Measurements from ENCODE around the gene NR2C2. TPM values are rescaled to one million over a fixed set of nuclear protein-coding genes. Genes with fewer than 3 reads are reported as not detected.

NR2C2 gene
- total RNA-seq, 1 donor from 2014 or later, result 56.0 TPM

- H3K27ac Mint-ChIP-seq, result peak overlapping the region; percentile 4
These were observed 12.1 kb downstream of the NR2C2 start for GRCh38 chr3:14959359-14959943.

GRCh38 chr3:14962762-14963161, 15.4 kb downstream of the NR2C2 start:
- Mint-ChIP-seq H3K9me3 (ENCODE audit: low read depth) (peaks cover 9% of the 10 kb centered on the region), H3K36me3 (ENCODE audit: insufficient read depth) (peaks cover 28% of the 10 kb centered on the region), H3K4me3 (ENCODE audit: low read depth) (no peak overlapping the region), H3K27me3 (no peaks in the 10 kb centered on the region), H3K27ac (no peak overlapping the region), H3K4me1 (ENCODE audit: low read depth) (peaks cover 7% of the 10 kb centered on the region)
- no peak for DNase-seq (ENCODE audit: low spot score, unreplicated experiment)
- TF ChIP-seq CTCF (IDR thresholded peaks at IDR 0.05; ENCODE audit: unreplicated experiment), result no peak

More at GRCh38 chr3:14959359-14959943, 12.1 kb downstream of the NR2C2 start:
- H3K4me3 Mint-ChIP-seq (ENCODE audit: low read depth), result no peak overlapping the region
- no peak for DNase-seq (ENCODE audit: low spot score, unreplicated experiment)
- H3K9me3 Mint-ChIP-seq (ENCODE audit: low read depth), result no peaks in the 10 kb centered on the region
- peaks cover 18% of the 10 kb centered on the region for H3K4me1 Mint-ChIP-seq (ENCODE audit: low read depth)
- TF ChIP-seq CTCF (IDR thresholded peaks at IDR 0.05; ENCODE audit: unreplicated experiment), result no peak
- no peaks in the 10 kb centered on the region for H3K27me3 Mint-ChIP-seq
- peaks cover 8% of the 10 kb centered on the region for H3K36me3 Mint-ChIP-seq (ENCODE audit: insufficient read depth)

- H3K27ac Mint-ChIP-seq, result no peak overlapping the region
- no peak for TF ChIP-seq CTCF (IDR thresholded peaks at IDR 0.05; ENCODE audit: unreplicated experiment)
- no peak overlapping the region for H3K4me3 Mint-ChIP-seq (ENCODE audit: low read depth)
- no peaks in the 10 kb centered on the region for H3K27me3 Mint-ChIP-seq
- no peak for DNase-seq (ENCODE audit: low spot score, unreplicated experiment)
- peaks cover 2% of the 10 kb centered on the region for H3K4me1 Mint-ChIP-seq (ENCODE audit: low read depth)
- H3K36me3 Mint-ChIP-seq (ENCODE audit: insufficient read depth), result peaks cover 38% of the 10 kb centered on the region
- H3K9me3 Mint-ChIP-seq (ENCODE audit: low read depth), result peaks cover 9% of the 10 kb centered on the region
These were observed 19.9 kb downstream of the NR2C2 start for GRCh38 chr3:14967285-14967684.

- no peak for TF ChIP-seq CTCF (IDR thresholded peaks at IDR 0.05; ENCODE audit: unreplicated experiment)
- H3K27ac Mint-ChIP-seq, result no peak overlapping the region
- H3K36me3 Mint-ChIP-seq (ENCODE audit: insufficient read depth), result peaks cover 51% of the 10 kb centered on the region
- H3K9me3 Mint-ChIP-seq (ENCODE audit: low read depth), result peaks cover 17% of the 10 kb centered on the region
- H3K4me3 Mint-ChIP-seq (ENCODE audit: low read depth), result no peak overlapping the region
- no peaks in the 10 kb centered on the region for H3K27me3 Mint-ChIP-seq
- H3K4me1 Mint-ChIP-seq (ENCODE audit: low read depth), result no peaks in the 10 kb centered on the region
- no peak for DNase-seq (ENCODE audit: low spot score, unreplicated experiment)
These were observed 22.3 kb downstream of the NR2C2 start for GRCh38 chr3:14969671-14970070.

GRCh38 chr3:14976317-14976716, 28.9 kb downstream of the NR2C2 start:
- TF ChIP-seq CTCF (IDR thresholded peaks at IDR 0.05; ENCODE audit: unreplicated experiment), result no peak
- no peak for DNase-seq (ENCODE audit: low spot score, unreplicated experiment)
- peaks cover 12% of the 10 kb centered on the region for H3K9me3 Mint-ChIP-seq (ENCODE audit: low read depth)
- H3K4me3 Mint-ChIP-seq (ENCODE audit: low read depth), result no peak overlapping the region
- peak overlapping the region; percentile 51 for H3K27ac Mint-ChIP-seq
- H3K4me1 Mint-ChIP-seq (ENCODE audit: low read depth), result no peaks in the 10 kb centered on the region
- no peaks in the 10 kb centered on the region for H3K27me3 Mint-ChIP-seq
- peaks cover 37% of the 10 kb centered on the region for H3K36me3 Mint-ChIP-seq (ENCODE audit: insufficient read depth)

All from progenitor cell of endocrine pancreas (in vitro differentiated cells).